Measurements from ENCODE around the gene ACSS2.

The ACSS2 gene

GRCh38 chr20:34886122-34886521 lies 9.7 kb downstream of the ACSS2 start:
- peaks cover 3% of the 10 kb centered on the region for H3K9me3 Mint-ChIP-seq
- no peak overlapping the region for H3K4me3 Mint-ChIP-seq
- H3K36me3 Mint-ChIP-seq (ENCODE audit: low read depth) = peaks cover 22% of the 10 kb centered on the region
- peaks cover 5% of the 10 kb centered on the region for H3K27me3 Mint-ChIP-seq (ENCODE audit: low read depth, poor library complexity)
- TF ChIP-seq CTCF (IDR thresholded peaks at IDR 0.05) = no peak
- H3K4me1 Mint-ChIP-seq = no peaks in the 10 kb centered on the region
- H3K27ac Mint-ChIP-seq = no peak overlapping the region
- no peak for DNase-seq

GRCh38 chr20:34887023-34887422 lies 10.6 kb downstream of the ACSS2 start:
- no peak for TF ChIP-seq CTCF (IDR thresholded peaks at IDR 0.05)
- H3K27ac Mint-ChIP-seq = no peak overlapping the region
- DNase-seq = no peak

GRCh38 chr20:34888468-34888867 lies 12.1 kb downstream of the ACSS2 start:
- Mint-ChIP-seq H3K4me1 (no peaks in the 10 kb centered on the region), H3K4me3 (no peak overlapping the region), H3K9me3 (peaks cover 3% of the 10 kb centered on the region), H3K27ac (no peak overlapping the region), H3K27me3 (ENCODE audit: low read depth, poor library complexity) (peaks cover 5% of the 10 kb centered on the region), H3K36me3 (ENCODE audit: low read depth) (peaks cover 14% of the 10 kb centered on the region)
- no peak for TF ChIP-seq CTCF (IDR thresholded peaks at IDR 0.05)
- no peak for DNase-seq

More at GRCh38 chr20:34887023-34887422, 10.6 kb downstream of the ACSS2 start:
- Mint-ChIP-seq H3K4me1 (no peaks in the 10 kb centered on the region), H3K9me3 (peaks cover 3% of the 10 kb centered on the region), H3K36me3 (ENCODE audit: low read depth) (peaks cover 22% of the 10 kb centered on the region), H3K27me3 (ENCODE audit: low read depth, poor library complexity) (peaks cover 5% of the 10 kb centered on the region), H3K4me3 (no peak overlapping the region)

- Mint-ChIP-seq H3K27ac (no peak overlapping the region), H3K27me3 (ENCODE audit: low read depth, poor library complexity) (no peaks in the 10 kb centered on the region), H3K4me3 (no peak overlapping the region), H3K36me3 (ENCODE audit: low read depth) (peaks cover 6% of the 10 kb centered on the region), H3K9me3 (peaks cover 3% of the 10 kb centered on the region), H3K4me1 (no peaks in the 10 kb centered on the region)
- TF ChIP-seq CTCF (IDR thresholded peaks at IDR 0.05) = no peak
- no peak for DNase-seq
Observed at GRCh38 chr20:34891166-34892062, 15.0 kb downstream of the ACSS2 start.

- DNase-seq = no peak
- Mint-ChIP-seq H3K4me1 (no peaks in the 10 kb centered on the region), H3K36me3 (ENCODE audit: low read depth) (peaks cover 13% of the 10 kb centered on the region), H3K27ac (no peak overlapping the region), H3K9me3 (peaks cover 4% of the 10 kb centered on the region), H3K4me3 (no peak overlapping the region), H3K27me3 (ENCODE audit: low read depth, poor library complexity) (no peaks in the 10 kb centered on the region)
- TF ChIP-seq CTCF (IDR thresholded peaks at IDR 0.05) = no peak
Observed at GRCh38 chr20:34892671-34893070, 16.3 kb downstream of the ACSS2 start.

- DNase-seq = no peak
- no peak overlapping the region for H3K4me3 Mint-ChIP-seq
- H3K9me3 Mint-ChIP-seq = peaks cover 10% of the 10 kb centered on the region
- H3K36me3 Mint-ChIP-seq (ENCODE audit: low read depth) = peaks cover 14% of the 10 kb centered on the region
- H3K27ac Mint-ChIP-seq = no peak overlapping the region
- H3K27me3 Mint-ChIP-seq (ENCODE audit: low read depth, poor library complexity) = no peaks in the 10 kb centered on the region
- H3K4me1 Mint-ChIP-seq = no peaks in the 10 kb centered on the region
- TF ChIP-seq CTCF (IDR thresholded peaks at IDR 0.05) = no peak
Observed at GRCh38 chr20:34894723-34895122, 18.3 kb downstream of the ACSS2 start.
